Occipital lobe (tissue), 2 donors: ENCODE data around the gene ENTHD1. TPM values are rescaled to one million over a fixed set of nuclear protein-coding genes. Genes with fewer than 3 reads are reported as not detected.
"Not testable (repeated sequence)": the region's sequence is repeated elsewhere in the genome, so short reads cannot be mapped to it uniquely, and the experiment has no call there.

Source experiments
- DNase-seq: peaks from one replicate; lab custom pipeline; 2025; lab: John Stamatoyannopoulos, UW
- total RNA-seq: library from RNA; depleted of rRNA; stranded (reverse); fragments of >200 nt; gene quantifications from one replicate; pipeline ENCODE4 v1.2.3, GENCODE V29; 2014

Gene ENTHD1
- total RNA-seq, 1 donor from 2014 or later, result 0.16 TPM

GRCh38 chr22:39900306-39901227 is 7.0 kb upstream of the ENTHD1 start, which contains the start of gene GRAP2:
GRAP2 (plus strand) TSS chr22:39901084; CDS start chr22:39947107, 46,023 bp downstream.
- DNase-seq, result no peak

GRCh38 chr22:39898997-39899396 is 5.4 kb upstream of the ENTHD1 start:
- no peak for DNase-seq

GRCh38 chr22:39897841-39898240 is 4.3 kb upstream of the ENTHD1 start:
- no peak for DNase-seq

GRCh38 chr22:39896313-39896996 is 2.9 kb upstream of the ENTHD1 start:
- DNase-seq, result no peak

GRCh38 chr22:39895682-39896081 is 2.1 kb upstream of the ENTHD1 start:
- DNase-seq, result no peak

GRCh38 chr22:39894554-39895092 is 1.1 kb upstream of the ENTHD1 start:
- no peak for DNase-seq

- DNase-seq, result not testable (repeated sequence)
Measured at GRCh38 chr22:39889924-39890323, 3.6 kb downstream of the ENTHD1 start.

GRCh38 chr22:39883057-39883456 is 10.5 kb downstream of the ENTHD1 start:
- DNase-seq, result no peak

- DNase-seq, result no peak
Measured at GRCh38 chr22:39880722-39881121, 12.8 kb downstream of the ENTHD1 start.

- no peak for DNase-seq
Measured at GRCh38 chr22:39877079-39877845, 16.3 kb downstream of the ENTHD1 start.

- DNase-seq, result not testable (repeated sequence)
Measured at GRCh38 chr22:39875176-39875885, 18.2 kb downstream of the ENTHD1 start.

GRCh38 chr22:39873965-39874364 is 19.6 kb downstream of the ENTHD1 start:
- DNase-seq, result no peak

- DNase-seq, result no peak
Measured at GRCh38 chr22:39872548-39872947, 21.0 kb downstream of the ENTHD1 start.

GRCh38 chr22:39871008-39871798 is 22.4 kb downstream of the ENTHD1 start:
- DNase-seq, result no peak

- not testable (repeated sequence) for DNase-seq
Measured at GRCh38 chr22:39869797-39870196, 23.8 kb downstream of the ENTHD1 start.

- no peak for DNase-seq
Measured at GRCh38 chr22:39868741-39869140, 24.8 kb downstream of the ENTHD1 start.

GRCh38 chr22:39859903-39860588 is 33.5 kb downstream of the ENTHD1 start:
- no peak for DNase-seq

- no peak for DNase-seq
Measured at GRCh38 chr22:39856588-39856987, 37.0 kb downstream of the ENTHD1 start.

GRCh38 chr22:39852799-39853198 is 40.8 kb downstream of the ENTHD1 start:
- no peak for DNase-seq
